Eye (tissue), 1 donor: ENCODE measurements around the gene VASN.
"Not testable (repeated sequence)": the region's sequence is repeated elsewhere in the genome, so short reads cannot be mapped to it uniquely, and the experiment has no call there.

Source experiments
- DNase-seq: peaks from one replicate; pipeline ENCODE4 v3.0.0-alpha.2; 2015

Gene VASN

DNA sequence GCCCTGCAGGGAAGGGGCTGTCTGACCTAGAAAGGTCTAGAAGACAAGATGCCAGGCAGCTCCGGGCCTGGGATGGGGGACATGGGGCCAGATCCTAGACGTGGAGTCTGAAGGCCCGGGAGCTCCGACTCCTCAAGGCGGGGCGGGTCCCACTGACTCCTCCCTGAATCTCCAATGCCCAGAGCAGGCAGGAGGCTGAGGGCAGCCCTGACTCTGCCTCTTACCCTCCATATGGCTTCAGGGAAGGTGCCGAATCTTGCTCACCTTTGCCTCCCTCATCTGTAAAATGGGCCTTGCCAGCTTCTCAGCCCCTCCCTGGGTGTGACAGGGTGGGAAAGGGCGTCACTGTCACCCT lies 14.8 kb downstream of the VASN start:
- DNase-seq: no peak

GRCh38 chr16:4386951-4387565 lies 15.4 kb downstream of the VASN start:
- DNase-seq: no peak

- DNase-seq: no peak
Measured at GRCh38 chr16:4387781-4388180, 16.1 kb downstream of the VASN start.

- DNase-seq: no peak
Measured at GRCh38 chr16:4388271-4389021, 16.8 kb downstream of the VASN start.

DNA sequence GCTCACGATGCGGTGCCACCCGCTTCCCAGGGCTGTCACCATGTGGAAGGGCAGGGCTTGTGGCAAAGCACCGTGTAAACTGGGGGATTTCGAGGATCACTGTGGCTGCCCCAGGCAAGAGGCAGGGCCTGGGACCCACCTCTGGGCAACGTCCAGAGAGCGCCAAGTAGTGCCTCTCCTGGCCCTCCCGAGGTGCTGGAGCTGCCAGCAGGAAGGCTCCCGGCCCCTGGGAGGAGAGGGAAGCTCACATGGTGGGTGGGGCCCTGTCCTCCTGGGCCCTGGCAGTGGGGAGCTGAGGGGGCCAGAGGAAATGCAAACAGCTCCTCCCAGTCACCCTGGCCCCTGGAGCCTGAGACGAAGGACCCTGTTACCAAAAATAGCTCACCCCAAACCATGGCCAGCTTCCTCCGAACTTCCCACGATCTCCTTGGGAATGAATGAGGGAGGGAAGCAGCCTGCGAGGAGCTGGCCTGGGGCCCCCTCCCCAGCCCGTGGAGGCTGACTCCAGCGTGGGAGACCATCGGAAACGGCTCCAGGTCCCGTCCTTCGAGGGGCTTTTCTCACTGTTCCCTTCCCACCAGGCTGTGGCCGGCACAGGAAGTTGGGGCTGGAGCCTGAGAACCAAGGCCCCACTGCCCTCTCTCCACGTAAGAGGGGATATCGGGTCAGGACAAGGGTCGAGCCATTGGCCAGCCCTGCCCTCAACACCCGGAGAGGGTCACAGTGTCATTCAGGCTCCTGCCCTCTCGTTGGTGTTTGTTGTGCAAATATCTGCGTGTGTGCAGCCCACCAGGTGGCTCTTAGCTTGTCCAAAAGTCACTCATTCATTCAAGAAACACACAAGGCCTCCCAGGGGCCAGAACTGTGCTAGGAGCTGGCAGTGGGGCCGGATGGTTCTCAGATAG lies 17.7 kb downstream of the VASN start:
- peak; percentile 7 for DNase-seq

GRCh38 chr16:4390266-4391260 lies 18.9 kb downstream of the VASN start:
- DNase-seq: peak; percentile 6

GRCh38 chr16:4391631-4392381 lies 20.2 kb downstream of the VASN start:
- peak; percentile 46 for DNase-seq

GRCh38 chr16:4392382-4393239 lies 21.0 kb downstream of the VASN start:
- DNase-seq: peak; percentile 86

DNA sequence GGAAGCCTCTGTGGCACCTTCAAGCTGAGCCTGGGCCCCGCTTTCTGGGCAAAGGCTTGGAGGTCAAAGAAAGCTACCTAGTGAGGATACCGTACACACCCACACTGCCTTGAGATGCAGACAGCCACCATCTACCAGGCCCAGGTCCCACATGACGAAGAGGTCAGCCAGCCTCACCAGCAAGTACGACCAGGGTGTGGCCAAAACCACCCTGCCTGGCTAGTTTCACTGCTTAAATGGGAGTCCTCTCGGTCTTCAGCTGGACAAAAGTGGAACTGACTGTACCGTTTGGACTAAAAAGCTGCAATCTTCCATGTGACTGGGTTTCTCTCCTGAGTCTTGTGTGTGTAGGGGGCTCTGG lies 21.6 kb downstream of the VASN start:
- DNase-seq: no peak

- not testable (repeated sequence) for DNase-seq
Measured at GRCh38 chr16:4393850-4394249, 22.2 kb downstream of the VASN start.

GRCh38 chr16:4395055-4395726 lies 23.5 kb downstream of the VASN start:
- no peak for DNase-seq

DNA sequence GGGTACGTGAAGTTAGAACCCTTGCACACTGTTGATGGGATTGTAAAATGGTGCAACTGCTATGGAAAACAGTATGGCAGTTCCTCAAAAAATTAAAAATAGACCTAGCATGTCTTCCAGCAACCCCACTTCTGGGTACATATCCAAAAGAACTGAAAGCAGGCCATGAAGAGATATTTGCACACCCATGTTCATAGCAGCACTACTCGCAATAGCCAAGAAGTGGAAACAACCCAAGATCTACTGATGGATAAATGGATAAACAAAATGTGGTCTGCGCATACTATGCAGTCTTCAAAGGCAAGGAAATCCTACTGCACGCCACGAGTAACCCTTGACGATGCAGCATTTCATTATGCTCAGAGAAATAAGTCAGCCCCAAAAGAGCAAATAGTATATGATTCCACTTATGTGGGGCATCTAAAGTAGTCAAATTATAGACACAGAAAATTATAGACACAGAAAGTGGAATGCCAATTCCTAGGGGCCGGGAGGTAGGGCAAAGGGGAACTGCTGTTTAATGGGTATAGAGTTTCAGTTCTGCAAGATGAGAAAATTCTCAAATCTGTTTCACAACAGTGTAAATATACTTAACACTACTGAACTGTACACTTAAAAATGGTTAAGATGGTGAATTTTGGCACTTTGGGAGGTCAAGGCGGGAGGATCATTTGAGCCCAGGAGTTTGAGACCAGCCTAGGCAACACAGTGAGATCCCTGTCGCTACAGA lies 27.5 kb downstream of the VASN start:
- no peak for DNase-seq

DNA sequence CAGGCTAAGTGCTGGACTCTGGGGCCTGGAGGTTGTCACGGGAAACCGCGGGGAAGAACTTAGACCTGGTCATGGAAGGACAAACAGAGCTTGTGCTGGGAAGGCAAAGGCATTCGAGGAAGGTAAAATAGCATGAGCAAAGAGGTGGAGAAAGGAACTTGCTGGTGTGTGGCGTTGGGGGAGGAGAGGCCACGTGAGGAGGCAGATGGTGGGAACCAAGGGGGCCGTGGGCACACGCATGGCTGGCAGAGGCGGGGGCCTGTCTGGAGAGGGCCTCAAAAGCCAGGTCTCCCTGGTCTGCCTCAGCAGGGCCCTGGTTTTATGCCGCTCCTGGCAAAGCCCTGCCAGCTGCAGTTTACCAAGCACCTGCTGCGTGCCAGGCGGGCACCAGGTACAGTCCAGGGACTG lies 29.4 kb downstream of the VASN start:
- no peak for DNase-seq

DNA sequence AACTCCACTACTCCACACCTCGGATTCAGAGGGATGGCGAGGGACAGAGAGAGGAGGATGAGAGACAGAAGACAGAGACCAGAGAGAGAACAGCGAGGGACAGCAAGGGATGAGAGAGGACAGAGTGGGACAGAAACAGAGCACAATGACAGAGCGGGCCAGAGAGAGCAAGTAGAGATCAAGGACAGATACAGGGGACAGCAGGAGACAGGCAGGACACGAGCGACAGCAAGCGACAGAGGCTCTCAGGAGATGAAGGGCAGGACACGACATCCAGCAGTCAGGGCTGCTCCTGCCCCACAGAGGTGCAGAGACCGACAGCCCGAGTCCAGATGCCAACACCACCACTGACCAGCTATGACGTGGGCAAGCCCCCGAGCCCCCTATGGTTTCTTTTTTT lies 29.9 kb downstream of the VASN start:
- DNase-seq: no peak

DNA sequence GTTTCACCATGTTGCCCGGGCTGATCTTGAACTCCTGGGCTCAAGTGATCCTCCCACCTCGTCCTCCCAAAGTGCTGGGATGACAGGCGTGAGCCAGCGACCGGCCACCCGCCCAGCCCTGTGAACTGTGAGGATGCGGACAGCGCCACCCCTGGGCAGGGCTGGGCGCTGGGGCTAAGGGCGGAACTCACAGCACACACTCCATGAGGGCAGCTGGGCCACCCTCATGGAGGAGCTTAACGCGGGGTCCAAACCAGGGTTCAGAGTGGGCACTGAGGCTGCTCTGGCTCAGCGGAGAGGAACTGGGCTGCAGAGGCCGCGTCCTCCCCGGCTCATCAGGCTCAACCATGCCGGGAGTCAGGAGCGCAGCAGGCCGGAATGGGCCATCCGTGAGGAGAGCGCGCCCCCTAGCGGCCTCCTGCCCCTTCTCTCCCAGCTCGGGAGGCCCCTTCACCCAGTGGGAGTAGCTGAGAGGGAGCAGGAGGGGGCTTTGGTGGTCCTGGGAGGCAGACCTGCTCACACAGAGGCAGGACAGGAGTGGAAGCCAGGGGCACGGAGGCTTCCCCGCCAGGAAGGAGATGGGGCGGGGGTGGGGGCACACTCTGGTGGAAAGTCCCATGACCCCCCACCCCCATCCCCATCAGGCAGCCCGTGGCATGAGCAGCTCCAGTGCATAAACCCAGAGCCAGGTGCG lies 30.9 kb downstream of the VASN start:
- DNase-seq: peak; percentile 93

- no peak for DNase-seq
Measured at GRCh38 chr16:4403133-4403949, 31.7 kb downstream of the VASN start.

GRCh38 chr16:4404247-4404966 lies 32.8 kb downstream of the VASN start:
- peak; percentile 44 for DNase-seq
